HL-60 (cell line): Measurements from ENCODE around the gene PTK7.

Experiments
- DNase-seq, 2 experiments: peaks; one replicate each; pipeline ENCODE4 v3.0.0-alpha.2; 2010 to 2020; ENCODE audit warnings: low read depth in 1 of 2, low spot score in 1 of 2
- H3K27ac ChIP-seq: fragments of 250-450 bp; sonication (Bioruptor Pico); replicated peaks from 2 replicates; pipeline ENCODE4 v1.5.1; 2020; ENCODE audit warnings: mild to moderate bottlenecking, moderate library complexity
- H3K27me3 ChIP-seq: fragments of 250-450 bp; sonication (Bioruptor Pico); 2 replicates; pipeline ENCODE4 v1.5.1; 2021; ENCODE audit warnings: mild to moderate bottlenecking, moderate library complexity; ENCODE audit not compliant: insufficient read depth, poor library complexity, severe bottlenecking
- H3K4me3 ChIP-seq: replicated peaks from 2 replicates; pipeline ENCODE4 v1.5.1; 2011; ENCODE audit warnings: mild to moderate bottlenecking, control low read depth, low read length; ENCODE audit not compliant: insufficient read depth
- GABPA ChIP-seq: IDR thresholded peaks from 2 replicates; pipeline ENCODE4 v1.6.1; 2012; ENCODE audit warnings: low read depth
- POLR2AphosphoS5 ChIP-seq: IDR thresholded peaks from 2 replicates; pipeline ENCODE4 v1.6.1; 2012; ENCODE audit warnings: low read depth
- SPI1 ChIP-seq: IDR thresholded peaks from 2 replicates; pipeline ENCODE4 v1.6.1; 2012; ENCODE audit warnings: low read depth, mild to moderate bottlenecking, borderline replicate concordance
- TF ChIP-seq, protein P1 (sequence below): IDR thresholded peaks from one replicate; pipeline ENCODE4 v1.5.1; 2011; ENCODE audit warnings: low read length, control low read depth, inconsistent platforms; ENCODE audit not compliant: insufficient read depth
- TF ChIP-seq, protein P2 (sequence below): IDR thresholded peaks from 2 replicates; pipeline ENCODE4 v1.6.1; 2012; ENCODE audit warnings: low read depth; ENCODE audit not compliant: insufficient replicate concordance

The PTK7 gene

DNA sequence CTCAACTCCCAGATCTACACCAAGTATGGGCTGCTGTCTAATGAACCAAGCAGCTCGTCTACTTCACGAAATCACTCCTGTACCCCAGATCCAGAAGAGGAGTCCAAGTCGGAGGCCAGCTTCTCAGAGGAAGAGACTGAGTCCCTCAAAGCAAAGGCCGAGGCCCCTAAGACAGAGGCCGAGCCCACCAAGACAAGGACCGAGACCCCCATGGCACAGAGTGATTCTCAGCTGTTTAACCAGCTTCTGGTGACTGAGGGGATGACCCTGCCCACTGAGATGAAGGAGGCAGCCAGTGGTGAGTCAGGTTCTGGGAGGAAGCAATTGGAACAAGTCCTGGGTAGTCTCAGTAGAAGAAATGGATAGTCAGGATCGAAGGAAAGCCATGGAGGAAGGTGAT lies 111.7 kb downstream of the PTK7 start:
- DNase-seq, result no peak
- Histone ChIP-seq H3K27me3 (no peaks in the 10 kb centered on the region), H3K27ac (no peak overlapping the region), H3K4me3 (no peak overlapping the region)
- TF ChIP-seq GABPA (no peak), POLR2AphosphoS5 (no peak), SPI1 (no peak)
- TF ChIP-seq, protein P1, sequence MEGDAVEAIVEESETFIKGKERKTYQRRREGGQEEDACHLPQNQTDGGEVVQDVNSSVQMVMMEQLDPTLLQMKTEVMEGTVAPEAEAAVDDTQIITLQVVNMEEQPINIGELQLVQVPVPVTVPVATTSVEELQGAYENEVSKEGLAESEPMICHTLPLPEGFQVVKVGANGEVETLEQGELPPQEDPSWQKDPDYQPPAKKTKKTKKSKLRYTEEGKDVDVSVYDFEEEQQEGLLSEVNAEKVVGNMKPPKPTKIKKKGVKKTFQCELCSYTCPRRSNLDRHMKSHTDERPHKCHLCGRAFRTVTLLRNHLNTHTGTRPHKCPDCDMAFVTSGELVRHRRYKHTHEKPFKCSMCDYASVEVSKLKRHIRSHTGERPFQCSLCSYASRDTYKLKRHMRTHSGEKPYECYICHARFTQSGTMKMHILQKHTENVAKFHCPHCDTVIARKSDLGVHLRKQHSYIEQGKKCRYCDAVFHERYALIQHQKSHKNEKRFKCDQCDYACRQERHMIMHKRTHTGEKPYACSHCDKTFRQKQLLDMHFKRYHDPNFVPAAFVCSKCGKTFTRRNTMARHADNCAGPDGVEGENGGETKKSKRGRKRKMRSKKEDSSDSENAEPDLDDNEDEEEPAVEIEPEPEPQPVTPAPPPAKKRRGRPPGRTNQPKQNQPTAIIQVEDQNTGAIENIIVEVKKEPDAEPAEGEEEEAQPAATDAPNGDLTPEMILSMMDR, result no peak
- TF ChIP-seq, protein P2, sequence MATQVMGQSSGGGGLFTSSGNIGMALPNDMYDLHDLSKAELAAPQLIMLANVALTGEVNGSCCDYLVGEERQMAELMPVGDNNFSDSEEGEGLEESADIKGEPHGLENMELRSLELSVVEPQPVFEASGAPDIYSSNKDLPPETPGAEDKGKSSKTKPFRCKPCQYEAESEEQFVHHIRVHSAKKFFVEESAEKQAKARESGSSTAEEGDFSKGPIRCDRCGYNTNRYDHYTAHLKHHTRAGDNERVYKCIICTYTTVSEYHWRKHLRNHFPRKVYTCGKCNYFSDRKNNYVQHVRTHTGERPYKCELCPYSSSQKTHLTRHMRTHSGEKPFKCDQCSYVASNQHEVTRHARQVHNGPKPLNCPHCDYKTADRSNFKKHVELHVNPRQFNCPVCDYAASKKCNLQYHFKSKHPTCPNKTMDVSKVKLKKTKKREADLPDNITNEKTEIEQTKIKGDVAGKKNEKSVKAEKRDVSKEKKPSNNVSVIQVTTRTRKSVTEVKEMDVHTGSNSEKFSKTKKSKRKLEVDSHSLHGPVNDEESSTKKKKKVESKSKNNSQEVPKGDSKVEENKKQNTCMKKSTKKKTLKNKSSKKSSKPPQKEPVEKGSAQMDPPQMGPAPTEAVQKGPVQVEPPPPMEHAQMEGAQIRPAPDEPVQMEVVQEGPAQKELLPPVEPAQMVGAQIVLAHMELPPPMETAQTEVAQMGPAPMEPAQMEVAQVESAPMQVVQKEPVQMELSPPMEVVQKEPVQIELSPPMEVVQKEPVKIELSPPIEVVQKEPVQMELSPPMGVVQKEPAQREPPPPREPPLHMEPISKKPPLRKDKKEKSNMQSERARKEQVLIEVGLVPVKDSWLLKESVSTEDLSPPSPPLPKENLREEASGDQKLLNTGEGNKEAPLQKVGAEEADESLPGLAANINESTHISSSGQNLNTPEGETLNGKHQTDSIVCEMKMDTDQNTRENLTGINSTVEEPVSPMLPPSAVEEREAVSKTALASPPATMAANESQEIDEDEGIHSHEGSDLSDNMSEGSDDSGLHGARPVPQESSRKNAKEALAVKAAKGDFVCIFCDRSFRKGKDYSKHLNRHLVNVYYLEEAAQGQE, result no peak

- no peak for TF ChIP-seq SPI1
- TF ChIP-seq, protein P1, result no peak
- no peak for TF ChIP-seq GABPA
- TF ChIP-seq POLR2AphosphoS5, result no peak
- TF ChIP-seq, protein P2, result no peak
- Histone ChIP-seq H3K4me3 (no peak overlapping the region), H3K27me3 (no peaks in the 10 kb centered on the region), H3K27ac (no peak overlapping the region)
- DNase-seq, result no peak
Measured at GRCh38 chr6:43188426-43188825, 112.3 kb downstream of the PTK7 start.

GRCh38 chr6:43189776-43190304 lies 113.7 kb downstream of the PTK7 start:
- Histone ChIP-seq H3K27ac (no peak overlapping the region), H3K4me3 (no peak overlapping the region), H3K27me3 (no peaks in the 10 kb centered on the region)
- no peak for DNase-seq
- no peak for TF ChIP-seq SPI1
- TF ChIP-seq, protein P2, result no peak
- TF ChIP-seq POLR2AphosphoS5, result no peak
- no peak for TF ChIP-seq GABPA
- TF ChIP-seq, protein P1, result no peak
